GM12878 (cell line): ENCODE data around the gene RIT2.

Source experiments
- CTCF ChIP-seq, 3 experiments: IDR thresholded peaks in 2 of 3; conservative IDR thresholded peaks in 1 of 3; 2 replicates each; pipeline ENCODE4 v1.5.1; 2011; ENCODE audit warnings: low read depth in 3 of 3, low read length in 3 of 3, mild to moderate bottlenecking in 3 of 3, control low read depth in 2 of 3, moderate library complexity in 2 of 3, inconsistent platforms in 1 of 3, mixed read lengths in 1 of 3; ENCODE audit not compliant: control insufficient read depth in 2 of 3, insufficient read depth in 1 of 3; ENCODE audit errors: extremely low read depth in 1 of 3
- HCFC1 ChIP-seq: fragments of 150-350 bp; IDR thresholded peaks from 2 replicates; pipeline ENCODE4 v1.6.1; 2014; ENCODE audit warnings: low read length
- SP1 ChIP-seq: IDR thresholded peaks from one replicate; pipeline ENCODE4 v1.6.1; 2011; ENCODE audit warnings: low read depth, low read length
- SPI1 ChIP-seq: IDR thresholded peaks from 2 replicates; pipeline ENCODE4 v1.6.1; 2011; ENCODE audit warnings: low read depth, mild to moderate bottlenecking, low read length, moderate library complexity, borderline replicate concordance; ENCODE audit not compliant: insufficient read depth

GRCh38 chr18:43077510-43078308 is 37.8 kb downstream of the RIT2 start:
- no peak for TF ChIP-seq HCFC1
- TF ChIP-seq SPI1 = no peak
- no peak for TF ChIP-seq SP1
- TF ChIP-seq CTCF (IDR thresholded peaks at IDR 0.05 in 2 of 3, conservative IDR thresholded peaks at IDR 0.05 in 1 of 3; ENCODE audit: control insufficient read depth in 2 of 3, extremely low read depth in 1 of 3, insufficient read depth in 1 of 3, low read depth in 3 of 3, low read length in 3 of 3) = no peak
